IMR-90 (cell line): ENCODE results near the gene MET. TPM values are rescaled to one million over a fixed set of nuclear protein-coding genes. Genes with fewer than 3 reads are reported as not detected.

Experiments
- ATAC-seq: fragments of 200-7000 bp; cut with Tn5 transposase; 2 replicates; pipeline ENCODE4 v1.9.1; 2020; ENCODE audit warnings: low read depth, mild to moderate bottlenecking, moderate library complexity
- BruUV-seq: library from RNA; stranded (reverse); fragments of 400-500 nt; replicated peaks from 2 replicates; lab custom pipeline; 2021; lab: Mats Ljungman, UMichigan
- CTCF ChIA-PET: fragments of 300-600 bp; formaldehyde crosslinking; extraction: SDS; loops from one replicate; lab custom pipeline; 2021; ENCODE audit warnings: antibody characterized with exemption; lab: Yijun Ruan, JAX
- POLR2A ChIA-PET: fragments of 300-600 bp; sonication (Branson Sonifier 250); formaldehyde crosslinking; loops from one replicate; lab custom pipeline; 2022; ENCODE audit warnings: antibody characterized with exemption; ENCODE audit not compliant: unreplicated experiment; lab: Charles Lee
- DNase-seq: peaks from one replicate; pipeline ENCODE4 v3.0.0; 2013
- H2AFZ ChIP-seq: replicated peaks from 2 replicates; pipeline ENCODE3; 2013; ENCODE audit warnings: low read length, mild to moderate bottlenecking; ENCODE audit not compliant: poor library complexity
- H2AK5ac ChIP-seq: 2 replicates; pipeline ENCODE4 v1.6.1; 2013; ENCODE audit warnings: low read depth, low read length, inconsistent platforms
- H2AK9ac ChIP-seq: replicated peaks from 2 replicates; pipeline ENCODE3; 2013; ENCODE audit warnings: mild to moderate bottlenecking, low read depth, low read length, moderate library complexity; ENCODE audit not compliant: poor library complexity
- H2BK120ac ChIP-seq: 2 replicates; pipeline ENCODE4 v1.6.1; 2013; ENCODE audit warnings: low read depth, low read length, inconsistent platforms
- H2BK15ac ChIP-seq: 3 replicates; pipeline ENCODE4 v1.6.1; 2013; ENCODE audit warnings: low read depth, low read length, inconsistent platforms
- H2BK20ac ChIP-seq: 2 replicates; pipeline ENCODE4 v1.6.1; 2013; ENCODE audit warnings: low read depth, mild to moderate bottlenecking, inconsistent platforms, low read length, moderate library complexity
- H2BK5ac ChIP-seq: 2 replicates; pipeline ENCODE4 v1.6.1; 2013; ENCODE audit warnings: mild to moderate bottlenecking, low read depth, low read length, inconsistent platforms; ENCODE audit not compliant: poor library complexity, severe bottlenecking
- H3K14ac ChIP-seq: replicated peaks from 2 replicates; pipeline ENCODE4 v1.6.1; 2013; ENCODE audit warnings: low read depth, low read length, inconsistent platforms
- H3K18ac ChIP-seq: 2 replicates; pipeline ENCODE4 v1.6.1; 2013; ENCODE audit warnings: low read depth, low read length, control low read depth
- H3K23ac ChIP-seq: 2 replicates; pipeline ENCODE4 v1.6.1; 2013; ENCODE audit warnings: low read depth, low read length, inconsistent platforms
- H3K27ac ChIP-seq: 2 replicates; pipeline ENCODE4 v1.5.1; 2013; ENCODE audit warnings: mild to moderate bottlenecking, control low read depth, low read length; ENCODE audit not compliant: insufficient read depth
- H3K27me3 ChIP-seq: 2 replicates; pipeline ENCODE4 v1.6.1; 2013; ENCODE audit warnings: low read length; ENCODE audit not compliant: control insufficient read depth, insufficient read depth
- H3K36me3 ChIP-seq: 2 replicates; pipeline ENCODE4 v1.6.1; 2013; ENCODE audit warnings: low read length, mixed read lengths; ENCODE audit not compliant: control insufficient read depth, insufficient read depth
- H3K4ac ChIP-seq: 2 replicates; pipeline ENCODE4 v1.6.1; 2013; ENCODE audit warnings: low read depth, low read length, inconsistent platforms
- H3K4me1 ChIP-seq: 2 replicates; pipeline ENCODE4 v1.6.1; 2013; ENCODE audit warnings: low read length, mixed read lengths; ENCODE audit not compliant: control insufficient read depth, insufficient read depth
- H3K4me2 ChIP-seq: 2 replicates; pipeline ENCODE4 v1.6.1; 2013; ENCODE audit warnings: low read depth, mild to moderate bottlenecking, control low read depth, low read length, moderate library complexity
- H3K4me3 ChIP-seq: 2 replicates; pipeline ENCODE4 v1.5.1; 2013; ENCODE audit warnings: low read depth, mild to moderate bottlenecking, control low read depth, low read length, moderate library complexity; ENCODE audit not compliant: insufficient read depth
- H3K56ac ChIP-seq: 2 replicates; pipeline ENCODE4 v1.6.1; 2013; ENCODE audit warnings: low read length, inconsistent platforms; ENCODE audit not compliant: insufficient read depth; ENCODE audit errors: extremely low read depth
- H3K79me1 ChIP-seq, 2 experiments: 2 replicates each; pipeline ENCODE4 v1.6.1; 2013; ENCODE audit warnings: low read length in 2 of 2, inconsistent platforms in 1 of 2, low read depth in 1 of 2
- H3K9ac ChIP-seq: 2 replicates; pipeline ENCODE4 v1.6.1; 2013; ENCODE audit warnings: low read depth, low read length, control low read depth
- H3K9me1 ChIP-seq: 2 replicates; pipeline ENCODE4 v1.6.1; 2013; ENCODE audit warnings: low read length, inconsistent platforms; ENCODE audit not compliant: insufficient read depth
- H3K9me3 ChIP-seq: 2 replicates; pipeline ENCODE4 v1.6.1; 2013; ENCODE audit warnings: low read length; ENCODE audit not compliant: control insufficient read depth, insufficient read depth
- H4K20me1 ChIP-seq: 2 replicates; pipeline ENCODE4 v1.6.1; 2013; ENCODE audit warnings: low read length, inconsistent platforms; ENCODE audit not compliant: insufficient read depth
- H4K5ac ChIP-seq: 2 replicates; pipeline ENCODE4 v1.6.1; 2013; ENCODE audit warnings: mild to moderate bottlenecking, low read depth, low read length, control low read depth
- H4K8ac ChIP-seq, 2 experiments: 2 replicates each; pipeline ENCODE4 v1.6.1; 2013; ENCODE audit warnings: low read depth in 2 of 2, low read length in 2 of 2, control low read depth in 1 of 2, inconsistent platforms in 1 of 2
- H4K91ac ChIP-seq: 2 replicates; pipeline ENCODE4 v1.6.1; 2013; ENCODE audit warnings: low read depth, low read length, inconsistent platforms; ENCODE audit not compliant: insufficient read depth
- BHLHE40 ChIP-seq: fragments of 150-350 bp; IDR thresholded peaks from 2 replicates; pipeline ENCODE4 v1.6.1; 2016; ENCODE audit warnings: mild to moderate bottlenecking, low read depth, low read length
- CEBPB ChIP-seq: IDR thresholded peaks from 2 replicates; pipeline ENCODE4 v1.6.1; 2012; ENCODE audit warnings: low read depth, low read length, improper control_type of control experiment
- CHD1 ChIP-seq: IDR thresholded peaks from 2 replicates; pipeline ENCODE4 v1.6.1; 2012; ENCODE audit warnings: low read depth, low read length, improper control_type of control experiment
- FOS ChIP-seq: fragments of 150-350 bp; IDR thresholded peaks from 2 replicates; pipeline ENCODE4 v1.6.1; 2016; ENCODE audit warnings: low read depth, low read length
- MAFK ChIP-seq: IDR thresholded peaks from 2 replicates; pipeline ENCODE4 v1.6.1; 2012; ENCODE audit warnings: low read depth, low read length, improper control_type of control experiment
- MAZ ChIP-seq: IDR thresholded peaks from 2 replicates; pipeline ENCODE4 v1.6.1; 2012; ENCODE audit warnings: low read depth, mild to moderate bottlenecking, low read length, improper control_type of control experiment, moderate library complexity, borderline replicate concordance
- NFE2L2 ChIP-seq: fragments of 150-350 bp; IDR thresholded peaks from 2 replicates; pipeline ENCODE4 v1.6.1; 2016; ENCODE audit warnings: low read depth, mild to moderate bottlenecking, low read length
- POLR2A ChIP-seq: IDR thresholded peaks from 2 replicates; pipeline ENCODE4 v1.6.1; 2012; ENCODE audit warnings: mild to moderate bottlenecking, low read depth, low read length
- RAD21 ChIP-seq: IDR thresholded peaks from 2 replicates; pipeline ENCODE4 v1.6.1; 2012; ENCODE audit warnings: low read length, improper control_type of control experiment
- RFX5 ChIP-seq: IDR thresholded peaks from 2 replicates; pipeline ENCODE4 v1.8.0; 2012; ENCODE audit warnings: low read depth, mild to moderate bottlenecking, low read length, moderate library complexity
- SMC3 ChIP-seq: fragments of 150-350 bp; IDR thresholded peaks from 2 replicates; pipeline ENCODE4 v1.6.1; 2016; ENCODE audit warnings: low read depth, mild to moderate bottlenecking, antibody characterized with exemption, low read length, moderate library complexity
- WGBS, 2 experiments: methylation state at CpG; one replicate each; pipeline versions ENCODE4 v1.1.5 to v1.1.7; 2013; ENCODE audit warnings: missing lambda C conversion rate in 2 of 2; ENCODE audit not compliant: insufficient read length in 1 of 2; ENCODE audit errors: extremely low coverage in 2 of 2; 5-methylcytosine and 5-hydroxymethylcytosine counted together
- dilution Hi-C: fragments of 300-500 bp; cut with HindIII; formaldehyde crosslinking; loops from one replicate; pipeline ENCODE4 v1.14.3; 2018; ENCODE audit warnings: low sequenced_read_pairs; ENCODE audit not compliant: unreplicated experiment
- in situ Hi-C: fragments of 300-500 bp; cut with MboI; formaldehyde crosslinking; loops from 3 replicates; pipeline ENCODE4 v1.14.3; 2019; ENCODE audit warnings: low sequenced_read_pairs, inconsistent platforms, mixed read lengths
- intact Hi-C: fragments of 100-400 bp; cut with micrococcal nuclease; formaldehyde crosslinking; loops from 2 replicates; pipeline ENCODE4 v1.10.0; 2022
- polyA plus RNA-seq, 3 experiments: library from polyadenylated mRNA; depleted of rRNA; stranded (reverse); fragments of >200 nt; gene quantifications; 2 replicates each; pipeline ENCODE4 v1.2.3, GENCODE V29; 2012; ENCODE audit warnings: low replicate concordance in 1 of 3
- total RNA-seq: library from RNA; depleted of rRNA; stranded (reverse); fragments of >200 nt; gene quantifications from 2 replicates; pipeline ENCODE4 v1.2.3, GENCODE V29; 2012
- TF ChIP-seq, protein P1 (sequence below): conservative IDR thresholded peaks from 2 replicates; pipeline ENCODE4 v1.5.1; 2012; ENCODE audit warnings: mild to moderate bottlenecking, low read depth, low read length, improper control_type of control experiment
- TF ChIP-seq, protein P2 (sequence below): fragments of 150-350 bp; IDR thresholded peaks from 2 replicates; pipeline ENCODE4 v1.6.1; 2017; ENCODE audit warnings: mild to moderate bottlenecking, antibody characterized with exemption, low read length, low read depth
- TF ChIP-seq, protein P3 (sequence below): fragments of 150-350 bp; IDR thresholded peaks from 2 replicates; pipeline ENCODE4 v1.6.1; 2016; ENCODE audit warnings: low read depth, mild to moderate bottlenecking, low read length, moderate library complexity, borderline replicate concordance

Gene MET
- total and polyA plus RNA-seq, 2 of the 4 experiments (the other 2 are of a cell fraction), result 15.0 to 84.6 TPM

DNA sequence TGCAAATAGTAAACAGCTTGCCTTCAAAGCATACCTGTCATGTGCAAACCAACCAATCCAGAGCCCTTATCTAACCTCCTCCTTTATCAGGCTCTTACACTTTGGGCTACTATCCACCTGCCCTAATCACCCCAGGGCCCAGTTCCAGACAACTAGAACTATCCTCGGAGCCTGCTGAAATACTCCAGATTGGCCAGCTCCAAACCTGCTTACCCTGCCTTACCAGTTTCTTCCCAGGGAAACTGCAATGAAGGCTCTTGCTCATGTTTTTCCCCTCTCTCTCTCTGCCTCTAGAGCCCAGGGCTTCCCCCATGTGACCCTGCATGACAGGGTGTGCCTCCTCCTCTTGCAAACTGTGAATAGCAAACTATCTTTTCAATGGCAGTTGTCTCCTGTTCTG lies 109.0 kb downstream of the MET start:
- dilution Hi-C loops (no loop called here), intact Hi-C loops (no loop called here), in situ Hi-C loops (no loop called here)
- H3K27ac ChIP-seq, result no peak overlapping the region
- POLR2A ChIA-PET, result no interaction called here
- H4K5ac ChIP-seq, result 0 out of 2 replicates have a peak overlapping the region, but pooled peaks have one; percentile 77
- peaks cover 1% of the 10 kb centered on the region; the same call in 1 of the 2 replicates for H3K36me3 ChIP-seq
- H3K4me2 ChIP-seq, result no peak overlapping the region
- peaks cover 33% of the 10 kb centered on the region for H3K4me1 ChIP-seq
- H3K4me3 ChIP-seq, result no peak overlapping the region
- H2AK5ac ChIP-seq, result peak overlapping the region; percentile 88
- H4K91ac ChIP-seq, result peak overlapping the region; percentile 69
- H2BK20ac ChIP-seq, result peak overlapping the region; percentile 74; the same call in 1 of the 2 replicates
- no peak overlapping the region for H2BK5ac ChIP-seq
- no peaks in the 10 kb centered on the region for H4K20me1 ChIP-seq
- H3K9me1 ChIP-seq, result peaks cover 16% of the 10 kb centered on the region; the same call in 1 of the 2 replicates
- no peak overlapping the region for H2AK9ac ChIP-seq
- H3K18ac ChIP-seq, result peak overlapping the region; percentile 77
- TF ChIP-seq, protein P1, sequence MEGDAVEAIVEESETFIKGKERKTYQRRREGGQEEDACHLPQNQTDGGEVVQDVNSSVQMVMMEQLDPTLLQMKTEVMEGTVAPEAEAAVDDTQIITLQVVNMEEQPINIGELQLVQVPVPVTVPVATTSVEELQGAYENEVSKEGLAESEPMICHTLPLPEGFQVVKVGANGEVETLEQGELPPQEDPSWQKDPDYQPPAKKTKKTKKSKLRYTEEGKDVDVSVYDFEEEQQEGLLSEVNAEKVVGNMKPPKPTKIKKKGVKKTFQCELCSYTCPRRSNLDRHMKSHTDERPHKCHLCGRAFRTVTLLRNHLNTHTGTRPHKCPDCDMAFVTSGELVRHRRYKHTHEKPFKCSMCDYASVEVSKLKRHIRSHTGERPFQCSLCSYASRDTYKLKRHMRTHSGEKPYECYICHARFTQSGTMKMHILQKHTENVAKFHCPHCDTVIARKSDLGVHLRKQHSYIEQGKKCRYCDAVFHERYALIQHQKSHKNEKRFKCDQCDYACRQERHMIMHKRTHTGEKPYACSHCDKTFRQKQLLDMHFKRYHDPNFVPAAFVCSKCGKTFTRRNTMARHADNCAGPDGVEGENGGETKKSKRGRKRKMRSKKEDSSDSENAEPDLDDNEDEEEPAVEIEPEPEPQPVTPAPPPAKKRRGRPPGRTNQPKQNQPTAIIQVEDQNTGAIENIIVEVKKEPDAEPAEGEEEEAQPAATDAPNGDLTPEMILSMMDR, result no peak
- TF ChIP-seq MAZ (no peak), MAFK (no peak), CEBPB (no peak), POLR2A (no peak), FOS (no peak), RFX5 (no peak), SMC3 (no peak), CHD1 (no peak), NFE2L2 (no peak), BHLHE40 (no peak), RAD21 (no peak)
- TF ChIP-seq, protein P2, sequence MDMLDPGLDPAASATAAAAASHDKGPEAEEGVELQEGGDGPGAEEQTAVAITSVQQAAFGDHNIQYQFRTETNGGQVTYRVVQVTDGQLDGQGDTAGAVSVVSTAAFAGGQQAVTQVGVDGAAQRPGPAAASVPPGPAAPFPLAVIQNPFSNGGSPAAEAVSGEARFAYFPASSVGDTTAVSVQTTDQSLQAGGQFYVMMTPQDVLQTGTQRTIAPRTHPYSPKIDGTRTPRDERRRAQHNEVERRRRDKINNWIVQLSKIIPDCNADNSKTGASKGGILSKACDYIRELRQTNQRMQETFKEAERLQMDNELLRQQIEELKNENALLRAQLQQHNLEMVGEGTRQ, result no peak
- TF ChIP-seq, protein P3, sequence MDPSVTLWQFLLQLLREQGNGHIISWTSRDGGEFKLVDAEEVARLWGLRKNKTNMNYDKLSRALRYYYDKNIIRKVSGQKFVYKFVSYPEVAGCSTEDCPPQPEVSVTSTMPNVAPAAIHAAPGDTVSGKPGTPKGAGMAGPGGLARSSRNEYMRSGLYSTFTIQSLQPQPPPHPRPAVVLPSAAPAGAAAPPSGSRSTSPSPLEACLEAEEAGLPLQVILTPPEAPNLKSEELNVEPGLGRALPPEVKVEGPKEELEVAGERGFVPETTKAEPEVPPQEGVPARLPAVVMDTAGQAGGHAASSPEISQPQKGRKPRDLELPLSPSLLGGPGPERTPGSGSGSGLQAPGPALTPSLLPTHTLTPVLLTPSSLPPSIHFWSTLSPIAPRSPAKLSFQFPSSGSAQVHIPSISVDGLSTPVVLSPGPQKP, result no peak
- CTCF ChIA-PET, result interaction anchor here (0.6 kb wide), 1 partner anchor 17 kb away, joined by 4 read pairs; no protein-coding TSS in a partner anchor
- H2BK120ac ChIP-seq, result peak overlapping the region; percentile 33
- no TSS peak for BruUV-seq
- no peak overlapping the region for H3K9ac ChIP-seq
- 86% methylated on average over 1 of the region's 1 CpG; no CpG with 5 or more reads in 1 of the 2 experiments for WGBS, 2 experiments
- H3K9me3 ChIP-seq, result no peaks in the 10 kb centered on the region
- H2AFZ ChIP-seq, result no peak overlapping the region
- H3K14ac ChIP-seq, result peak overlapping the region; percentile 68; the same call in 1 of the 2 replicates
- H3K4ac ChIP-seq, result peak overlapping the region; percentile 76
- peak overlapping the region; percentile 51; the same call in 1 of the 2 replicates for H3K23ac ChIP-seq
- peaks cover 5 to 7% of the 10 kb centered on the region in 2 experiments; a peak in 1 of 4 replicates for H3K79me1 ChIP-seq
- DNase-seq, result no peak
- peak overlapping the region; percentile 18 for H2BK15ac ChIP-seq
- no peak for ATAC-seq
- peak overlapping the region; percentile 42 to 60; a peak in 3 of 4 replicates for H4K8ac ChIP-seq
- no peaks in the 10 kb centered on the region for H3K27me3 ChIP-seq
- H3K56ac ChIP-seq, result no peak overlapping the region
